Calu3 (cell line): ENCODE results near the gene PPP4R2. TPM values are rescaled to one million over a fixed set of nuclear protein-coding genes. Genes with fewer than 3 reads are reported as not detected.

Experiments used
- BruUV-seq: library from RNA; stranded (reverse); fragments of 400-500 nt; replicated peaks from 2 replicates; lab custom pipeline; 2021; lab: Mats Ljungman, UMichigan
- CTCF ChIA-PET: fragments of 300-600 bp; sonication (Branson Sonifier 250); formaldehyde crosslinking; loops from one replicate; lab custom pipeline; 2022; ENCODE audit warnings: antibody characterized with exemption; lab: Charles Lee
- DNase-seq: peaks from one replicate; pipeline ENCODE4 v3.0.0; 2022
- H3K27ac Mint-ChIP-seq: one replicate; pipeline ENCODE4 v1.8.0; 2022; ENCODE audit warnings: mixed read lengths; ENCODE audit not compliant: unreplicated experiment
- H3K27me3 Mint-ChIP-seq: one replicate; pipeline ENCODE4 v1.8.0; 2022; ENCODE audit warnings: mixed read lengths; ENCODE audit not compliant: unreplicated experiment
- H3K36me3 Mint-ChIP-seq: one replicate; pipeline ENCODE4 v1.8.0; 2022; ENCODE audit warnings: mild to moderate bottlenecking, moderate library complexity, mixed read lengths; ENCODE audit not compliant: insufficient read depth, unreplicated experiment
- H3K4me1 Mint-ChIP-seq: one replicate; pipeline ENCODE4 v1.8.0; 2022; ENCODE audit warnings: mild to moderate bottlenecking, low read depth, mixed read lengths; ENCODE audit not compliant: unreplicated experiment
- H3K4me3 Mint-ChIP-seq: one replicate; pipeline ENCODE4 v1.8.0; 2022; ENCODE audit warnings: mild to moderate bottlenecking, low read depth, moderate library complexity, mixed read lengths; ENCODE audit not compliant: unreplicated experiment
- H3K9me3 Mint-ChIP-seq: one replicate; pipeline ENCODE4 v1.8.0; 2022; ENCODE audit warnings: low read depth, mixed read lengths; ENCODE audit not compliant: unreplicated experiment
- intact Hi-C: fragments of 100-400 bp; cut with micrococcal nuclease; formaldehyde crosslinking; loops from one replicate; pipeline ENCODE4 v1.10.0; 2022; ENCODE audit not compliant: unreplicated experiment
- total RNA-seq: library from RNA; stranded (reverse); gene quantifications from 2 replicates; pipeline ENCODE4 v1.2.3, GENCODE V29; 2022
- TF ChIP-seq, protein P1 (sequence below): fragments of 200-600 bp; IDR thresholded peaks from one replicate; pipeline ENCODE4 v1.8.0; 2022; ENCODE audit warnings: antibody characterized with exemption; ENCODE audit not compliant: unreplicated experiment

Gene PPP4R2
- total RNA-seq, 1 experiment from 2014 or later, result 89.0 TPM

DNA sequence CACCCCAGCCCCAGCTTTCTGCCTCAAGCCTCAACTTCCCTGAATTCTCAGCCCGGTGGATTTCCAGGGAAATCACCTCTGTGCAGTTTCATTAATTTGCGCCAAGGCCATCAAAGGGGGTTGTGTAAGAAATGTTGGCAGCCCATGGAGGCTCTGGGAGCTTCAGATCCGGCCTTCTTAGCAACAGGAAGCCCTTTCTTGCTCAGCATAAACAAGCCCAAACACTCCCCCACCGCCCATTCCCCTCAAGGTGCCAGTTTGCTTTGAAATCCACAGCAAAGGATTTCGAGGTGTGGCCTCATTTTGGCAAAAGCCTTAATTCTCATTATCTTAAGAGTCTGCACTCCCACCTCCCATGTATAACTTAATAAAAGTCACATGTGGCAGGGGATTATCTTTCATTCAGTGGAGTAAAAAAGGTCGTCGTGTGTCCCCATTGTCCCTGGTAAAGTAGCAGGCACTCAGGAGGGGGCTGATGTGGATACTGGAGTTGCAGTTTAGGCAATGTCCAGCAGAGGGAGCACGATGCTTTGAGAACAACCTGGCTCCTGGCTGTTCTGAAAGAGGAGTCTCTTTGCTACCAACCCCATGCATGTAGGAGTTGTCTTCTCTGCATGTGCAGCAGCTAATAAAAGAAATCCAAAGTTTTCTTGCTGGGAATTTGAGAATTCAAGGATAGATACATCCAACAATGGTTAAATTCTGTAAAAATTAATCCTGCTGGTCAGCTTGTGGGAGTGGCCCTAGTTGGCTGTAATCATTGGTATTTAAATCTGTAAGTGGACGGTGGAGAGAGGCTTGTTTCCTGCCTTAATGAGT, 104.3 kb downstream of the PPP4R2 start:
- CTCF ChIA-PET, result interaction anchor here (0.6 to 0.8 kb wide), 2 partner anchors 401 to 1158 kb away, joined by 3 to 4 read pairs; no protein-coding TSS in a partner anchor

DNA sequence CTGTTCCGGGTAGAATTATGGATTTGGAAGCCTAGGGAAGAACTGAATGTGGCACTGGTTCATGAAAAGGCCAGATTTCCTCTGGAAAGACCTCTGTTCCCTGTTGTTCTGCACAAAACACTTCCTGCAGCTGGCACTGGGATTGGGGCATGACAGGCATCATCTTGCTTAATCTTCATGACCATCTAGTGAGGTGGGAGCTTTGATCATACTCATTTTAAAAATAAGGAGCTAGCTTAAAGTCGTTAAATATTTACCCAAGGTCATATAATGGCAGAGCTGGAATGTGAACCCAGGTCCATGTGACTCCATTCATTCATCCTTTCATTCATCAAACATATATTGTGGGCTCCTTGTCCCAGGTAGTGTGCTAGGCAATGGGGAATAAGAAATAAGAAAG, 105.3 kb downstream of the PPP4R2 start:
- Mint-ChIP-seq H3K36me3 (no peaks in the 10 kb centered on the region), H3K4me3 (no peak overlapping the region)

More for the DNA sequence above, 104.3 kb downstream of the PPP4R2 start:
- H3K27ac Mint-ChIP-seq, result no peak overlapping the region
- H3K27me3 Mint-ChIP-seq, result no peaks in the 10 kb centered on the region
- no peaks in the 10 kb centered on the region for H3K36me3 Mint-ChIP-seq
- no peaks in the 10 kb centered on the region for H3K9me3 Mint-ChIP-seq
- TF ChIP-seq, protein P1, sequence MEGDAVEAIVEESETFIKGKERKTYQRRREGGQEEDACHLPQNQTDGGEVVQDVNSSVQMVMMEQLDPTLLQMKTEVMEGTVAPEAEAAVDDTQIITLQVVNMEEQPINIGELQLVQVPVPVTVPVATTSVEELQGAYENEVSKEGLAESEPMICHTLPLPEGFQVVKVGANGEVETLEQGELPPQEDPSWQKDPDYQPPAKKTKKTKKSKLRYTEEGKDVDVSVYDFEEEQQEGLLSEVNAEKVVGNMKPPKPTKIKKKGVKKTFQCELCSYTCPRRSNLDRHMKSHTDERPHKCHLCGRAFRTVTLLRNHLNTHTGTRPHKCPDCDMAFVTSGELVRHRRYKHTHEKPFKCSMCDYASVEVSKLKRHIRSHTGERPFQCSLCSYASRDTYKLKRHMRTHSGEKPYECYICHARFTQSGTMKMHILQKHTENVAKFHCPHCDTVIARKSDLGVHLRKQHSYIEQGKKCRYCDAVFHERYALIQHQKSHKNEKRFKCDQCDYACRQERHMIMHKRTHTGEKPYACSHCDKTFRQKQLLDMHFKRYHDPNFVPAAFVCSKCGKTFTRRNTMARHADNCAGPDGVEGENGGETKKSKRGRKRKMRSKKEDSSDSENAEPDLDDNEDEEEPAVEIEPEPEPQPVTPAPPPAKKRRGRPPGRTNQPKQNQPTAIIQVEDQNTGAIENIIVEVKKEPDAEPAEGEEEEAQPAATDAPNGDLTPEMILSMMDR, result peak; percentile 86
- intact Hi-C loops, result loop anchor here (1.0 kb wide), 2 partner anchors 331 to 401 kb away; no protein-coding TSS in a partner anchor
- DNase-seq, result peak; percentile 82
- no peaks in the 10 kb centered on the region for H3K4me1 Mint-ChIP-seq
- H3K4me3 Mint-ChIP-seq, result no peak overlapping the region
- BruUV-seq, result no TSS peak

DNA sequence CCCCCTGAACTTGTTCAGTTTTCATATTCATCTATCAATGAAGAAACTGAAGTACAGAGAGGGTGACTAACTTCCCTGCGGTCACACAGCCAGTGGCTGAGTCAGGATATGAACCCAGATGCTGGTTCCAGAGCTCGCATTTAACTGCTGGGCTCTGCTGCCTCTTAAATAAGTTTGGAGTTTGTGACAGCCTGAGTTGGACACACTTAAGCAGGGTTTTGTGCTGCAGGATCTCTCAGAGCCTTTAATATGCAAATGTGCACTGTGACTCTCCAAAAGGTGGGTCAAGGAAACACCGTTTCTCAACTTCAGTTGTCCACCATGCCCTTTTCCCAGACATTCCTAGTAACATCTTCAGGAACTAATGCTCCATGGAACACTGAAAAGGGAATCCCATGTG, 110.6 kb downstream of the PPP4R2 start:
- H3K4me3 Mint-ChIP-seq, result no peak overlapping the region
- CTCF ChIA-PET, result no interaction called here
- H3K9me3 Mint-ChIP-seq, result no peaks in the 10 kb centered on the region
- H3K27ac Mint-ChIP-seq, result no peak overlapping the region
- BruUV-seq, result no TSS peak
- TF ChIP-seq, protein P1, result no peak
- H3K27me3 Mint-ChIP-seq, result no peaks in the 10 kb centered on the region
- no peak for DNase-seq
- H3K4me1 Mint-ChIP-seq, result no peaks in the 10 kb centered on the region
- intact Hi-C loops, result no loop called here
- H3K36me3 Mint-ChIP-seq, result no peaks in the 10 kb centered on the region

More for the DNA sequence above, 105.3 kb downstream of the PPP4R2 start:
- TF ChIP-seq, protein P1, result no peak
- Mint-ChIP-seq H3K27me3 (no peaks in the 10 kb centered on the region), H3K9me3 (no peaks in the 10 kb centered on the region), H3K27ac (no peak overlapping the region), H3K4me1 (no peaks in the 10 kb centered on the region)
- no peak for DNase-seq
- BruUV-seq, result no TSS peak
- intact Hi-C loops, result loop anchor here (1.0 kb wide), 2 partner anchors 330 to 400 kb away; no protein-coding TSS in a partner anchor
- CTCF ChIA-PET, result no interaction called here

DNA sequence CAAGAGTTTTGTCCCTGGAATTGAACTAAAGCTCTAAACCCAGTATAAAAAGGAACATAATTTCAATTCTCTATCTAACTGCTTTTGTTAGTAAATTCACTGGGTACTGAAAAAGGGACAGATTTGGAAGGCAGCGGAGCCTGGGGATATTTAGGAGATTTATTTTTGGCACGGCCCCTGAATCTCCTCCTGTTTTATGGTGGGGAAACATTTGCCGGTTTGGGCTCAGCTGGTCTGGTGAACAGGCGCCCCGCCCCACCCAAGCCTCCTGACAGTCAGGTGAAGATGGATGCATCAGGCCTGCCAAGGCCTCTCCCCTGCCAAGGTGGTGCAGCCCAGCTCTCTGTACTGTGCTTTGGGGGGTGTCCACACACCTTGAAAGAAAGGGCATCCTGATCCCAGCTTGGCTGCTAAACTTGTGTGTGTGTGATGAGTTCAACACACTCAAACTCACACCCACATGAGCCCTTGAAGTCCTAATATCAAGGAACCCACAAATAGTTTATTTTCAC, 111.1 kb downstream of the PPP4R2 start:
- intact Hi-C loops, result no loop called here
- no TSS peak for BruUV-seq
- Mint-ChIP-seq H3K36me3 (no peaks in the 10 kb centered on the region), H3K9me3 (no peaks in the 10 kb centered on the region), H3K4me1 (no peaks in the 10 kb centered on the region), H3K27ac (no peak overlapping the region), H3K27me3 (no peaks in the 10 kb centered on the region), H3K4me3 (no peak overlapping the region)
- no peak for DNase-seq
- TF ChIP-seq, protein P1, result no peak
- CTCF ChIA-PET, result no interaction called here
